ENCODE measurements around the gene SCAF4. TPM values are rescaled to one million over a fixed set of nuclear protein-coding genes. Genes with fewer than 3 reads are reported as not detected.

SCAF4 gene
- polyA plus RNA-seq, 4 donors = 32.8 to 42.4 (median 35.6) TPM

GRCh38 chr21:31713973-31714740 lies 17.8 kb downstream of the SCAF4 start:
- DNase-seq (ENCODE audit: low read depth in 4 of 4, low spot score in 3 of 4) = no peak

GRCh38 chr21:31713115-31713514 lies 18.8 kb downstream of the SCAF4 start:
- no peak for DNase-seq (ENCODE audit: low read depth in 4 of 4, low spot score in 3 of 4)

- no peak for DNase-seq (ENCODE audit: low read depth in 4 of 4, low spot score in 3 of 4)
Observed at GRCh38 chr21:31711745-31712285, 20.1 kb downstream of the SCAF4 start.

DNA sequence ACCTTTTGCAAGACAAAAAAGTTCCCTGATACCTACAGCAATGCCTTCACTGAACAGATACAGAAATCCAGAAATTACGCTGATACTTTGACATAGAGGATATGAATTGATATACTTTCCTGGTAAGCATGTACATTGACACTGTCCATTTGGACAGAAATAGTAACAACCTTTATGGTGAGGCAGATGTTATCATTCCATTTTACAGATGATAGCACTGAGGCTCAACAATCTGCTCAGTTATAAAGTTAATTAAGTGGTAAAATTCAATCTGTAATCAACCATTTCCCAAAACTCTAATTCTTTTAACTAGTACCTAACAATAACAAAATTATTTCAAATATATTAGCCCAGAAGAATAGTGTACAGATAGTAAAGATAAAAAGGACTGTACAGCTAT lies 20.6 kb downstream of the SCAF4 start:
- no peak for DNase-seq (ENCODE audit: low read depth in 4 of 4, low spot score in 3 of 4)

GRCh38 chr21:31710586-31710985 lies 21.3 kb downstream of the SCAF4 start:
- DNase-seq (ENCODE audit: low read depth in 4 of 4, low spot score in 3 of 4) = no peak

- no peak for DNase-seq (ENCODE audit: low read depth in 4 of 4, low spot score in 3 of 4)
Observed at GRCh38 chr21:31708541-31708940, 23.4 kb downstream of the SCAF4 start.

- no peak for DNase-seq (ENCODE audit: low read depth in 4 of 4, low spot score in 3 of 4)
Observed at GRCh38 chr21:31707499-31707898, 24.4 kb downstream of the SCAF4 start.

- DNase-seq (ENCODE audit: low read depth in 4 of 4, low spot score in 3 of 4) = no peak
Observed at GRCh38 chr21:31706562-31706961, 25.4 kb downstream of the SCAF4 start.

- DNase-seq (ENCODE audit: low read depth in 4 of 4, low spot score in 3 of 4) = no peak
Observed at GRCh38 chr21:31700040-31700439, 31.9 kb downstream of the SCAF4 start.

- no peak for DNase-seq (ENCODE audit: low read depth in 4 of 4, low spot score in 3 of 4)
Observed at GRCh38 chr21:31698461-31698860, 33.5 kb downstream of the SCAF4 start.

DNA sequence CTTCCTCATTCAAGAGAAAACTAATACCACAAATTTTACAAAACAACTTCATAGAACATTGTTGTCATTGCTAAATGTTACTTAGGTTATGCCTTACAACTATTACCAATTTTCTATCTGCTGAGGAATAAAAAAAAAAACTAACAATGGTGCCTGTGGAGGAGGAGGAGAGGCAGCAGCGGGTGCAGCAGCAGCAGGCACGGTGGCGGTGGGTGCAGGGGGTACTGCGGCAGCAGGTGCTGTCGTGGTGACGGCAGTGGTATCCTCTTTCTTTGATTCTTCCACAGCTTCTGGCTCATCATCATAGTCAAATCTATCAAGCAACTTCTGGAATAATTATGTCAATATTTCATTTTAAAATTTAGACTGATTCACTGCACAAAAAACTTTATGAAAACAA lies 35.5 kb downstream of the SCAF4 start:
- DNase-seq (ENCODE audit: low read depth in 4 of 4, low spot score in 3 of 4) = no peak

- no peak for DNase-seq (ENCODE audit: low read depth in 4 of 4, low spot score in 3 of 4)
Observed at GRCh38 chr21:31693222-31693621, 38.7 kb downstream of the SCAF4 start.

- no peak for DNase-seq (ENCODE audit: low read depth in 4 of 4, low spot score in 3 of 4)
Observed at GRCh38 chr21:31688603-31689368, 43.1 kb downstream of the SCAF4 start.

- no peak for DNase-seq (ENCODE audit: low read depth in 4 of 4, low spot score in 3 of 4)
Observed at GRCh38 chr21:31687108-31687507, 44.8 kb downstream of the SCAF4 start.

DNA sequence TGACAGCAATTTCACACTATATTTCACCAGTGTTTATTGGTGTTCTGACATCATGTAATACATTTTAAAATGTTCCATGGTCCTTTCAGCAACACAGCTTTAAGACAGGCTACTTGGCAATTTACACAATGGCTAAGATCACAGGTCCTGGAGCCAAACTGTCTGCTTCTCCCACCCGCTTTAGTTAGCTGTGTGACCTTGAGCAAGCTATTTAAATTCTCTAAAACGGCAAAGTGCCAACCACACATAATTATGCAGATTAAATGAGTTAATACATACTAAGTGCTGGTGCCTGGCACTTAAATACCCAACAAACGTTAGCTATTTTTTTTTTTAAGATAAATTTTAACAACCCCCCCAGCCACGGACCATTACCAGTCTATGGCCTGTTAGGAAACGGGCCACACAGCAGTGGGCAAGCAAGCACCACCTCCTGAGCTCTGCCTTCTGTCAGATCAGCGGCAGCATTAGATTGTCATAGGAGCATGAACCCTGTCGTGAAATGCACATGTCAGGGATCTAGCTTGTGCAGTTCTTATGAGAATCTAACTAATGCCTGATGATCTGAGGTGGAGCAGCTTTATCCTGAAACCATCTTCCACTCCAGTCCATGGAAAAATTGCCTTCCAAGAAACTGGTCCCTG lies 45.5 kb downstream of the SCAF4 start:
- no peak for DNase-seq (ENCODE audit: low read depth in 4 of 4, low spot score in 3 of 4)

GRCh38 chr21:31684918-31685317 lies 47.0 kb downstream of the SCAF4 start:
- DNase-seq (ENCODE audit: low read depth in 4 of 4, low spot score in 3 of 4) = no peak

- no peak for DNase-seq (ENCODE audit: low read depth in 4 of 4, low spot score in 3 of 4)
Observed at GRCh38 chr21:31683029-31683428, 48.9 kb downstream of the SCAF4 start.

DNA sequence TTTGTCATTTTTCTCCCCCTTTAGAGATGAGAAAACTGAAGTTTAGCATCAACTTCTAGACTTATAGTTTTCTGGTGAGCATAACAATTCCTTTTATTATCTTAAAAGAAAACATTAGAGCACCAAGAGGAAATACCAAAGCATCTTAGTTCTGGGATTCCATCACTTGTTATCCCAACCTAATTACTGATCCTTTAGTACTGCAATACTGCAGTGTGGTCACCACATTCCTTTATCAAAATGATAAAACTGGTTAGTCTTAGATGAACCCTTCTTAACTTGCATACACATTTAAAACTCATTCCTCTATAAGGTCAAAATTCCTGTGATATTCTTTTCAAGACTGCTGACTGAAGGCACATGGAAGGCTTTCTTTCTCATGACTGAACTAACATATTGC lies 49.3 kb downstream of the SCAF4 start:
- DNase-seq (ENCODE audit: low read depth in 4 of 4, low spot score in 3 of 4) = no peak

- DNase-seq (ENCODE audit: low read depth in 4 of 4, low spot score in 3 of 4) = no peak
Observed at GRCh38 chr21:31678478-31678877, 53.4 kb downstream of the SCAF4 start.

- no peak for DNase-seq (ENCODE audit: low read depth in 4 of 4, low spot score in 3 of 4)
Observed at GRCh38 chr21:31677047-31677446, 54.9 kb downstream of the SCAF4 start.

GRCh38 chr21:31675960-31676359 lies 56.0 kb downstream of the SCAF4 start:
- no peak for DNase-seq (ENCODE audit: low read depth in 4 of 4, low spot score in 3 of 4)

Data from right renal pelvis (tissue), 4 donors.